ENCODE measurements around the gene KLHL29. TPM values are rescaled to one million over a fixed set of nuclear protein-coding genes. Genes with fewer than 3 reads are reported as not detected.

The KLHL29 gene
- total and polyA plus RNA-seq, 10 of the 15 experiments (the other 5 are each of a cell fraction or from before 2014, with no cell fraction given) = 1.4 to 19.5 (median 6.1) TPM

- TF ChIP-seq CUX1 (IDR thresholded peaks at IDR 0.05; ENCODE audit: insufficient replicate concordance, low read depth, low read length) (no peak), ZNF24 (IDR thresholded peaks at IDR 0.05) (no peak), FOXM1 (IDR thresholded peaks at IDR 0.05; ENCODE audit: low read depth, low read length) (peak; percentile 34; the same call in 1 of the 2 replicates), GATAD2B (conservative IDR thresholded peaks at IDR 0.05; ENCODE audit: low read depth) (0 out of 2 replicates have a peak, but pooled peaks have one; percentile 33), KDM1A (IDR thresholded peaks at IDR 0.05; ENCODE audit: borderline replicate concordance) (no peak), CEBPB (IDR thresholded peaks at IDR 0.05; ENCODE audit: borderline replicate concordance in 1 of 2, low read depth in 2 of 2, low read length in 2 of 2) (no peak), ZBED1 (IDR thresholded peaks at IDR 0.05; ENCODE audit: borderline replicate concordance) (0 out of 2 replicates have a peak, but pooled peaks have one; percentile 39), TARDBP (IDR thresholded peaks at IDR 0.05; ENCODE audit: borderline replicate concordance) (no peak; the same call in 1 of the 2 replicates), WRNIP1 (IDR thresholded peaks at IDR 0.05; ENCODE audit: borderline replicate concordance, low read depth, low read length) (no peak), NFIC (IDR thresholded peaks at IDR 0.05; ENCODE audit: low read depth, low read length) (peak; percentile 49), NBN (IDR thresholded peaks at IDR 0.05) (peak; percentile 29; the same call in 1 of the 2 replicates), HDGF (IDR thresholded peaks at IDR 0.05) (no peak), TCF7 (IDR thresholded peaks at IDR 0.05; ENCODE audit: borderline replicate concordance) (0 out of 2 replicates have a peak, but pooled peaks have one; percentile 19), CBFB (IDR thresholded peaks at IDR 0.05; ENCODE audit: low read depth) (0 out of 2 replicates have a peak, but pooled peaks have one; percentile 48), ZBTB11 (CRISPR knock-in tag; IDR thresholded peaks at IDR 0.05) (no peak), YBX1 (IDR thresholded peaks at IDR 0.05) (no peak), TBL1XR1 (IDR thresholded peaks at IDR 0.05; ENCODE audit: low read depth, low read length) (0 out of 2 replicates have a peak, but pooled peaks have one; percentile 47), CREM (IDR thresholded peaks at IDR 0.05; ENCODE audit: low read depth) (peak; percentile 78), SMAD5 (IDR thresholded peaks at IDR 0.05; ENCODE audit: low read depth) (no peak), POLR2A (IDR thresholded peaks at IDR 0.05; ENCODE audit: low read depth, low read length) (no peak), STAT1 (conservative IDR thresholded peaks at IDR 0.05) (no peak), ATF7 (IDR thresholded peaks at IDR 0.05; ENCODE audit: low read depth) (peak; percentile 52), RFX5 (IDR thresholded peaks at IDR 0.05; ENCODE audit: low read depth, low read length) (0 out of 2 replicates have a peak, but pooled peaks have one; percentile 47)
- TF ChIP-seq, protein P1, sequence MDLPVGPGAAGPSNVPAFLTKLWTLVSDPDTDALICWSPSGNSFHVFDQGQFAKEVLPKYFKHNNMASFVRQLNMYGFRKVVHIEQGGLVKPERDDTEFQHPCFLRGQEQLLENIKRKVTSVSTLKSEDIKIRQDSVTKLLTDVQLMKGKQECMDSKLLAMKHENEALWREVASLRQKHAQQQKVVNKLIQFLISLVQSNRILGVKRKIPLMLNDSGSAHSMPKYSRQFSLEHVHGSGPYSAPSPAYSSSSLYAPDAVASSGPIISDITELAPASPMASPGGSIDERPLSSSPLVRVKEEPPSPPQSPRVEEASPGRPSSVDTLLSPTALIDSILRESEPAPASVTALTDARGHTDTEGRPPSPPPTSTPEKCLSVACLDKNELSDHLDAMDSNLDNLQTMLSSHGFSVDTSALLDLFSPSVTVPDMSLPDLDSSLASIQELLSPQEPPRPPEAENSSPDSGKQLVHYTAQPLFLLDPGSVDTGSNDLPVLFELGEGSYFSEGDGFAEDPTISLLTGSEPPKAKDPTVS (IDR thresholded peaks at IDR 0.05; ENCODE audit: low read depth, low read length) = no peak
Measured at GRCh38 chr2:23452853-23453420, 68.0 kb downstream of the KLHL29 start (continued).
